ENCODE data around the gene SELENOV.
A peak's percentile ranks its signal among the peaks of the same experiment; 100 is the strongest.

The SELENOV gene

GRCh38 chr19:39544226-39544903, 29.4 kb downstream of the SELENOV start:
- no peak overlapping the region for H3K9ac ChIP-seq (ENCODE audit: low read depth, low read length, poor library complexity, severe bottlenecking)
- TF ChIP-seq CTCF (conservative IDR thresholded peaks at IDR 0.05; ENCODE audit: low read length), result no peak
- no peak for TF ChIP-seq EZH2phosphoT487 (IDR thresholded peaks at IDR 0.05; ENCODE audit: borderline replicate concordance)
- 0 out of 2 replicates have a peak overlapping the region, but pooled peaks have one; percentile 22 for H2AFZ ChIP-seq (ENCODE audit: low read length)
- peaks cover 4% of the 10 kb centered on the region for H3K4me1 ChIP-seq (ENCODE audit: insufficient read depth, low read length, poor library complexity, severe bottlenecking)
- no peak overlapping the region for H3K4me2 ChIP-seq (ENCODE audit: low read depth, low read length, poor library complexity, severe bottlenecking)
- no peaks in the 10 kb centered on the region for H3K9me3 ChIP-seq (ENCODE audit: insufficient read depth, low read depth, low read length)
- H3K27me3 ChIP-seq (ENCODE audit: insufficient read depth, low read length, poor library complexity, severe bottlenecking), result no peaks in the 10 kb centered on the region
- no peaks in the 10 kb centered on the region for H3K36me3 ChIP-seq (ENCODE audit: insufficient read depth, low read length)
- H3K4me3 ChIP-seq (ENCODE audit: low read length, poor library complexity, severe bottlenecking), result no peak overlapping the region
- no peaks in the 10 kb centered on the region for H4K20me1 ChIP-seq (ENCODE audit: insufficient read depth, low read length, poor library complexity, severe bottlenecking)
- no peaks in the 10 kb centered on the region for H3F3A ChIP-seq (ENCODE audit: low read depth)
- peaks cover 5% of the 10 kb centered on the region for H3K79me2 ChIP-seq (ENCODE audit: insufficient read depth, low read length)
- H3K9me2 ChIP-seq (replicated peaks; ENCODE audit: low read depth, low read length), result no peaks in the 10 kb centered on the region

GRCh38 chr19:39544911-39545310, 30.0 kb downstream of the SELENOV start:
- no peak overlapping the region for H3K9ac ChIP-seq (ENCODE audit: low read depth, low read length, poor library complexity, severe bottlenecking)
- H3K9me3 ChIP-seq (ENCODE audit: insufficient read depth, low read depth, low read length), result no peaks in the 10 kb centered on the region
- H3K27me3 ChIP-seq (ENCODE audit: insufficient read depth, low read length, poor library complexity, severe bottlenecking), result no peaks in the 10 kb centered on the region
- no peaks in the 10 kb centered on the region for H4K20me1 ChIP-seq (ENCODE audit: insufficient read depth, low read length, poor library complexity, severe bottlenecking)
- no peaks in the 10 kb centered on the region for H3K79me2 ChIP-seq (ENCODE audit: insufficient read depth, low read length)
- 0 out of 2 replicates have a peak overlapping the region, but pooled peaks have one; percentile 22 for H2AFZ ChIP-seq (ENCODE audit: low read length)
- no peaks in the 10 kb centered on the region for H3K9me2 ChIP-seq (replicated peaks; ENCODE audit: low read depth, low read length)
- no peak overlapping the region for H3K4me2 ChIP-seq (ENCODE audit: low read depth, low read length, poor library complexity, severe bottlenecking)
- peaks cover 4% of the 10 kb centered on the region for H3K4me1 ChIP-seq (ENCODE audit: insufficient read depth, low read length, poor library complexity, severe bottlenecking)
- TF ChIP-seq CTCF (conservative IDR thresholded peaks at IDR 0.05; ENCODE audit: low read length) (no peak), EZH2phosphoT487 (IDR thresholded peaks at IDR 0.05; ENCODE audit: borderline replicate concordance) (no peak)
- H3F3A ChIP-seq (ENCODE audit: low read depth), result no peaks in the 10 kb centered on the region
- no peaks in the 10 kb centered on the region for H3K36me3 ChIP-seq (ENCODE audit: insufficient read depth, low read length)
- H3K4me3 ChIP-seq (ENCODE audit: low read length, poor library complexity, severe bottlenecking), result no peak overlapping the region

GRCh38 chr19:39546599-39546998, 31.7 kb downstream of the SELENOV start:
- no peaks in the 10 kb centered on the region for H3K36me3 ChIP-seq (ENCODE audit: insufficient read depth, low read length)
- no peak overlapping the region for H3K4me2 ChIP-seq (ENCODE audit: low read depth, low read length, poor library complexity, severe bottlenecking)
- no peaks in the 10 kb centered on the region for H3F3A ChIP-seq (ENCODE audit: low read depth)
- no peaks in the 10 kb centered on the region for H3K9me2 ChIP-seq (replicated peaks; ENCODE audit: low read depth, low read length)
- no peaks in the 10 kb centered on the region for H3K79me2 ChIP-seq (ENCODE audit: insufficient read depth, low read length)
- TF ChIP-seq EZH2phosphoT487 (IDR thresholded peaks at IDR 0.05; ENCODE audit: borderline replicate concordance), result no peak
- TF ChIP-seq CTCF (conservative IDR thresholded peaks at IDR 0.05; ENCODE audit: low read length), result no peak
- H3K4me3 ChIP-seq (ENCODE audit: low read length, poor library complexity, severe bottlenecking), result no peak overlapping the region
- no peak overlapping the region for H3K9ac ChIP-seq (ENCODE audit: low read depth, low read length, poor library complexity, severe bottlenecking)
- no peaks in the 10 kb centered on the region for H3K4me1 ChIP-seq (ENCODE audit: insufficient read depth, low read length, poor library complexity, severe bottlenecking)
- no peaks in the 10 kb centered on the region for H3K27me3 ChIP-seq (ENCODE audit: insufficient read depth, low read length, poor library complexity, severe bottlenecking)
- no peaks in the 10 kb centered on the region for H4K20me1 ChIP-seq (ENCODE audit: insufficient read depth, low read length, poor library complexity, severe bottlenecking)
- H3K9me3 ChIP-seq (ENCODE audit: insufficient read depth, low read depth, low read length), result no peaks in the 10 kb centered on the region
- H2AFZ ChIP-seq (ENCODE audit: low read length), result no peak overlapping the region

Data from Loucy (cell line).